ENCODE results near the gene HNRNPUL1. TPM values are rescaled to one million over a fixed set of nuclear protein-coding genes. Genes with fewer than 3 reads are reported as not detected.

The HNRNPUL1 gene
- total and polyA plus RNA-seq, 9 of the 15 experiments (the other 6 are each of a cell fraction or from before 2014, with no cell fraction given), result 7.3 to 211 (median 85.0) TPM

- TF ChIP-seq RBBP5 (IDR thresholded peaks at IDR 0.05; ENCODE audit: borderline replicate concordance, insufficient read depth, low read length, poor library complexity, severe bottlenecking), result peak; percentile 60
- TF ChIP-seq PCBP2 (IDR thresholded peaks at IDR 0.05; ENCODE audit: low read depth, low read length, poor library complexity, severe bottlenecking), result no peak
- TF ChIP-seq, protein P1, sequence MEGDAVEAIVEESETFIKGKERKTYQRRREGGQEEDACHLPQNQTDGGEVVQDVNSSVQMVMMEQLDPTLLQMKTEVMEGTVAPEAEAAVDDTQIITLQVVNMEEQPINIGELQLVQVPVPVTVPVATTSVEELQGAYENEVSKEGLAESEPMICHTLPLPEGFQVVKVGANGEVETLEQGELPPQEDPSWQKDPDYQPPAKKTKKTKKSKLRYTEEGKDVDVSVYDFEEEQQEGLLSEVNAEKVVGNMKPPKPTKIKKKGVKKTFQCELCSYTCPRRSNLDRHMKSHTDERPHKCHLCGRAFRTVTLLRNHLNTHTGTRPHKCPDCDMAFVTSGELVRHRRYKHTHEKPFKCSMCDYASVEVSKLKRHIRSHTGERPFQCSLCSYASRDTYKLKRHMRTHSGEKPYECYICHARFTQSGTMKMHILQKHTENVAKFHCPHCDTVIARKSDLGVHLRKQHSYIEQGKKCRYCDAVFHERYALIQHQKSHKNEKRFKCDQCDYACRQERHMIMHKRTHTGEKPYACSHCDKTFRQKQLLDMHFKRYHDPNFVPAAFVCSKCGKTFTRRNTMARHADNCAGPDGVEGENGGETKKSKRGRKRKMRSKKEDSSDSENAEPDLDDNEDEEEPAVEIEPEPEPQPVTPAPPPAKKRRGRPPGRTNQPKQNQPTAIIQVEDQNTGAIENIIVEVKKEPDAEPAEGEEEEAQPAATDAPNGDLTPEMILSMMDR (IDR thresholded peaks at IDR 0.05 in 2 of 3, conservative IDR thresholded peaks at IDR 0.05 in 1 of 3; ENCODE audit: insufficient read depth in 2 of 3, low read depth in 1 of 3, low read length in 3 of 3), result 0 out of 6 replicates have a peak, but pooled peaks of 1 of the 3 experiments have one; percentile 7
- TF ChIP-seq FOXJ2 (tag; IDR thresholded peaks at IDR 0.05), result no peak
- TF ChIP-seq, protein P2, sequence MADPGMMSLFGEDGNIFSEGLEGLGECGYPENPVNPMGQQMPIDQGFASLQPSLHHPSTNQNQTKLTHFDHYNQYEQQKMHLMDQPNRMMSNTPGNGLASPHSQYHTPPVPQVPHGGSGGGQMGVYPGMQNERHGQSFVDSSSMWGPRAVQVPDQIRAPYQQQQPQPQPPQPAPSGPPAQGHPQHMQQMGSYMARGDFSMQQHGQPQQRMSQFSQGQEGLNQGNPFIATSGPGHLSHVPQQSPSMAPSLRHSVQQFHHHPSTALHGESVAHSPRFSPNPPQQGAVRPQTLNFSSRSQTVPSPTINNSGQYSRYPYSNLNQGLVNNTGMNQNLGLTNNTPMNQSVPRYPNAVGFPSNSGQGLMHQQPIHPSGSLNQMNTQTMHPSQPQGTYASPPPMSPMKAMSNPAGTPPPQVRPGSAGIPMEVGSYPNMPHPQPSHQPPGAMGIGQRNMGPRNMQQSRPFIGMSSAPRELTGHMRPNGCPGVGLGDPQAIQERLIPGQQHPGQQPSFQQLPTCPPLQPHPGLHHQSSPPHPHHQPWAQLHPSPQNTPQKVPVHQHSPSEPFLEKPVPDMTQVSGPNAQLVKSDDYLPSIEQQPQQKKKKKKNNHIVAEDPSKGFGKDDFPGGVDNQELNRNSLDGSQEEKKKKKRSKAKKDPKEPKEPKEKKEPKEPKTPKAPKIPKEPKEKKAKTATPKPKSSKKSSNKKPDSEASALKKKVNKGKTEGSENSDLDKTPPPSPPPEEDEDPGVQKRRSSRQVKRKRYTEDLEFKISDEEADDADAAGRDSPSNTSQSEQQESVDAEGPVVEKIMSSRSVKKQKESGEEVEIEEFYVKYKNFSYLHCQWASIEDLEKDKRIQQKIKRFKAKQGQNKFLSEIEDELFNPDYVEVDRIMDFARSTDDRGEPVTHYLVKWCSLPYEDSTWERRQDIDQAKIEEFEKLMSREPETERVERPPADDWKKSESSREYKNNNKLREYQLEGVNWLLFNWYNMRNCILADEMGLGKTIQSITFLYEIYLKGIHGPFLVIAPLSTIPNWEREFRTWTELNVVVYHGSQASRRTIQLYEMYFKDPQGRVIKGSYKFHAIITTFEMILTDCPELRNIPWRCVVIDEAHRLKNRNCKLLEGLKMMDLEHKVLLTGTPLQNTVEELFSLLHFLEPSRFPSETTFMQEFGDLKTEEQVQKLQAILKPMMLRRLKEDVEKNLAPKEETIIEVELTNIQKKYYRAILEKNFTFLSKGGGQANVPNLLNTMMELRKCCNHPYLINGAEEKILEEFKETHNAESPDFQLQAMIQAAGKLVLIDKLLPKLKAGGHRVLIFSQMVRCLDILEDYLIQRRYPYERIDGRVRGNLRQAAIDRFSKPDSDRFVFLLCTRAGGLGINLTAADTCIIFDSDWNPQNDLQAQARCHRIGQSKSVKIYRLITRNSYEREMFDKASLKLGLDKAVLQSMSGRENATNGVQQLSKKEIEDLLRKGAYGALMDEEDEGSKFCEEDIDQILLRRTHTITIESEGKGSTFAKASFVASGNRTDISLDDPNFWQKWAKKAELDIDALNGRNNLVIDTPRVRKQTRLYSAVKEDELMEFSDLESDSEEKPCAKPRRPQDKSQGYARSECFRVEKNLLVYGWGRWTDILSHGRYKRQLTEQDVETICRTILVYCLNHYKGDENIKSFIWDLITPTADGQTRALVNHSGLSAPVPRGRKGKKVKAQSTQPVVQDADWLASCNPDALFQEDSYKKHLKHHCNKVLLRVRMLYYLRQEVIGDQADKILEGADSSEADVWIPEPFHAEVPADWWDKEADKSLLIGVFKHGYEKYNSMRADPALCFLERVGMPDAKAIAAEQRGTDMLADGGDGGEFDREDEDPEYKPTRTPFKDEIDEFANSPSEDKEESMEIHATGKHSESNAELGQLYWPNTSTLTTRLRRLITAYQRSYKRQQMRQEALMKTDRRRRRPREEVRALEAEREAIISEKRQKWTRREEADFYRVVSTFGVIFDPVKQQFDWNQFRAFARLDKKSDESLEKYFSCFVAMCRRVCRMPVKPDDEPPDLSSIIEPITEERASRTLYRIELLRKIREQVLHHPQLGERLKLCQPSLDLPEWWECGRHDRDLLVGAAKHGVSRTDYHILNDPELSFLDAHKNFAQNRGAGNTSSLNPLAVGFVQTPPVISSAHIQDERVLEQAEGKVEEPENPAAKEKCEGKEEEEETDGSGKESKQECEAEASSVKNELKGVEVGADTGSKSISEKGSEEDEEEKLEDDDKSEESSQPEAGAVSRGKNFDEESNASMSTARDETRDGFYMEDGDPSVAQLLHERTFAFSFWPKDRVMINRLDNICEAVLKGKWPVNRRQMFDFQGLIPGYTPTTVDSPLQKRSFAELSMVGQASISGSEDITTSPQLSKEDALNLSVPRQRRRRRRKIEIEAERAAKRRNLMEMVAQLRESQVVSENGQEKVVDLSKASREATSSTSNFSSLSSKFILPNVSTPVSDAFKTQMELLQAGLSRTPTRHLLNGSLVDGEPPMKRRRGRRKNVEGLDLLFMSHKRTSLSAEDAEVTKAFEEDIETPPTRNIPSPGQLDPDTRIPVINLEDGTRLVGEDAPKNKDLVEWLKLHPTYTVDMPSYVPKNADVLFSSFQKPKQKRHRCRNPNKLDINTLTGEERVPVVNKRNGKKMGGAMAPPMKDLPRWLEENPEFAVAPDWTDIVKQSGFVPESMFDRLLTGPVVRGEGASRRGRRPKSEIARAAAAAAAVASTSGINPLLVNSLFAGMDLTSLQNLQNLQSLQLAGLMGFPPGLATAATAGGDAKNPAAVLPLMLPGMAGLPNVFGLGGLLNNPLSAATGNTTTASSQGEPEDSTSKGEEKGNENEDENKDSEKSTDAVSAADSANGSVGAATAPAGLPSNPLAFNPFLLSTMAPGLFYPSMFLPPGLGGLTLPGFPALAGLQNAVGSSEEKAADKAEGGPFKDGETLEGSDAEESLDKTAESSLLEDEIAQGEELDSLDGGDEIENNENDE (IDR thresholded peaks at IDR 0.05; ENCODE audit: low read depth, low read length), result no peak
- TF ChIP-seq ZNF586 (CRISPR knock-in tag; conservative IDR thresholded peaks at IDR 0.05), result no peak
- no peak for TF ChIP-seq HEY1 (CRISPR knock-in tag; IDR thresholded peaks at IDR 0.05; ENCODE audit: borderline replicate concordance)
- TF ChIP-seq CEBPB (tag; IDR thresholded peaks at IDR 0.05), result no peak
- TF ChIP-seq, protein P3, sequence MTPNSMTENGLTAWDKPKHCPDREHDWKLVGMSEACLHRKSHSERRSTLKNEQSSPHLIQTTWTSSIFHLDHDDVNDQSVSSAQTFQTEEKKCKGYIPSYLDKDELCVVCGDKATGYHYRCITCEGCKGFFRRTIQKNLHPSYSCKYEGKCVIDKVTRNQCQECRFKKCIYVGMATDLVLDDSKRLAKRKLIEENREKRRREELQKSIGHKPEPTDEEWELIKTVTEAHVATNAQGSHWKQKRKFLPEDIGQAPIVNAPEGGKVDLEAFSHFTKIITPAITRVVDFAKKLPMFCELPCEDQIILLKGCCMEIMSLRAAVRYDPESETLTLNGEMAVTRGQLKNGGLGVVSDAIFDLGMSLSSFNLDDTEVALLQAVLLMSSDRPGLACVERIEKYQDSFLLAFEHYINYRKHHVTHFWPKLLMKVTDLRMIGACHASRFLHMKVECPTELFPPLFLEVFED (CRISPR knock-in tag; conservative IDR thresholded peaks at IDR 0.05), result no peak
- peak; percentile 47 for TF ChIP-seq KDM5B (IDR thresholded peaks at IDR 0.05; ENCODE audit: insufficient replicate concordance, low read depth, low read length)
- peak; percentile 53; the same call in 1 of the 2 replicates for TF ChIP-seq ETV1 (tag; conservative IDR thresholded peaks at IDR 0.05; ENCODE audit: low read depth)
Observed at GRCh38 chr19:41264581-41265394, 616 bp downstream of the HNRNPUL1 start (continued).

All from K562 (cell line).